GM12891 (cell line): Measurements from ENCODE around the gene HAND1.

Experiments
- DNase-seq: peaks from one replicate; pipeline ENCODE4 v3.0.0; 2011; ENCODE audit warnings: low spot score; ENCODE audit not compliant: insufficient read length
- FAIRE-seq: peaks from 2 replicates; lab custom pipeline; 2011; peaks lifted over from hg19 to GRCh38; lab: Jason Lieb, UNC
- PAX5 ChIP-seq: IDR thresholded peaks from 2 replicates; pipeline ENCODE4 v1.6.1; 2011; ENCODE audit warnings: low read length, moderate library complexity, mild to moderate bottlenecking; ENCODE audit not compliant: insufficient read depth, severe bottlenecking
- POLR2A ChIP-seq: IDR thresholded peaks from 2 replicates; pipeline ENCODE4 v1.6.1; 2011; ENCODE audit warnings: low read depth, low read length, control low read depth
- POLR2AphosphoS5 ChIP-seq: IDR thresholded peaks from 2 replicates; pipeline ENCODE4 v1.6.1; 2011; ENCODE audit warnings: low read depth, low read length, control low read depth
- POU2F2 ChIP-seq: IDR thresholded peaks from 2 replicates; pipeline ENCODE4 v1.6.1; 2011; ENCODE audit warnings: low read depth, mild to moderate bottlenecking, control low read depth, low read length, moderate library complexity
- SPI1 ChIP-seq: IDR thresholded peaks from 2 replicates; pipeline ENCODE4 v1.6.1; 2011; ENCODE audit warnings: low read depth, low read length, control low read depth
- TAF1 ChIP-seq: IDR thresholded peaks from 2 replicates; pipeline ENCODE4 v1.6.1; 2011; ENCODE audit warnings: low read depth, low read length, control low read depth

Gene HAND1

GRCh38 chr5:154428208-154428607, 49.8 kb downstream of the HAND1 start:
- no peak for DNase-seq
- no peak for TF ChIP-seq TAF1
- TF ChIP-seq PAX5 = no peak
- no peak for TF ChIP-seq POU2F2
- no peak for TF ChIP-seq POLR2AphosphoS5
- no peak for TF ChIP-seq SPI1
- TF ChIP-seq POLR2A = no peak
- FAIRE-seq = no peak
